Neural cell (in vitro differentiated cells): ENCODE data around the gene P3H2.

Source experiments
- CTCF ChIP-seq: fragments of 450-650 bp; IDR thresholded peaks from 2 replicates; pipeline ENCODE4 v1.5.1; 2014; ENCODE audit warnings: antibody characterized with exemption, mild to moderate bottlenecking, moderate library complexity; ENCODE audit not compliant: poor library complexity, severe bottlenecking
- POLR2AphosphoS5 ChIP-seq: IDR thresholded peaks from 2 replicates; pipeline ENCODE4 v1.6.1; 2012

GRCh38 chr3:190005343-190006113, 115.2 kb downstream of the P3H2 start:
- TF ChIP-seq POLR2AphosphoS5 (no peak), CTCF (no peak)
